ENCODE data around the gene KRTAP9-4.
"Not testable (repeated sequence)": the region's sequence is repeated elsewhere in the genome, so short reads cannot be mapped to it uniquely, and the experiment has no call there.

Gene KRTAP9-4, protein sequence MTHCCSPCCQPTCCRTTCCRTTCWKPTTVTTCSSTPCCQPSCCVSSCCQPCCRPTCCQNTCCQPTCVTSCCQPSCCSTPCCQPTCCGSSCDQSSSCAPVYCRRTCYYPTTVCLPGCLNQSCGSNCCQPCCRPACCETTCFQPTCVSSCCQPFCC

DNA sequence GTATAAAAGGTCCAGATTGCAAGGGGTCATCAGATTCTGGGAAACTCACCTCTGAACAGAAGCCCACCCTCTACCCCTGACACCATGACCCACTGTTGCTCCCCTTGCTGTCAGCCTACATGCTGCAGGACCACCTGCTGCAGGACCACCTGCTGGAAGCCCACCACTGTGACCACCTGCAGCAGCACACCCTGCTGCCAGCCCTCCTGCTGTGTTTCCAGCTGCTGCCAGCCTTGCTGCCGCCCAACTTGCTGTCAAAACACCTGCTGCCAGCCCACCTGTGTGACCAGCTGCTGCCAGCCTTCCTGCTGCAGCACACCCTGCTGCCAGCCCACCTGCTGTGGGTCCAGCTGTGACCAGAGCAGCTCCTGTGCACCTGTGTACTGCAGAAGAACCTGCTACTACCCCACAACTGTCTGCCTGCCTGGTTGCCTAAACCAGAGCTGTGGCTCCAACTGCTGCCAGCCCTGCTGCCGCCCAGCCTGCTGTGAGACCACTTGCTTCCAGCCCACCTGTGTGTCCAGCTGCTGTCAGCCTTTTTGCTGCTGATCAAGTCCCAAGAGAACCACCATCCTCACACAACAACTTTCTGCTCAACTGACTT lies at the start of gene KRTAP9-4:
TSS of gene KRTAP9-4 (plus strand) at position 51 of the 604 bp plus-strand sequence. CDS start at position 85, 34 bp downstream.
- peaks cover 36% of the 10 kb centered on the region for H3K27me3 ChIP-seq
- H3K9me3 ChIP-seq; H3K27ac ChIP-seq; H3K4me1 ChIP-seq (ENCODE audit: control insufficient read depth in 1 of 2, insufficient read depth in 1 of 2, low read depth in 1 of 2, low read length in 1 of 2); H3K36me3 ChIP-seq; H3K4me3 ChIP-seq (ENCODE audit: low read depth in 1 of 2, low read length in 1 of 2): not testable (repeated sequence)

- TF ChIP-seq, protein P1, sequence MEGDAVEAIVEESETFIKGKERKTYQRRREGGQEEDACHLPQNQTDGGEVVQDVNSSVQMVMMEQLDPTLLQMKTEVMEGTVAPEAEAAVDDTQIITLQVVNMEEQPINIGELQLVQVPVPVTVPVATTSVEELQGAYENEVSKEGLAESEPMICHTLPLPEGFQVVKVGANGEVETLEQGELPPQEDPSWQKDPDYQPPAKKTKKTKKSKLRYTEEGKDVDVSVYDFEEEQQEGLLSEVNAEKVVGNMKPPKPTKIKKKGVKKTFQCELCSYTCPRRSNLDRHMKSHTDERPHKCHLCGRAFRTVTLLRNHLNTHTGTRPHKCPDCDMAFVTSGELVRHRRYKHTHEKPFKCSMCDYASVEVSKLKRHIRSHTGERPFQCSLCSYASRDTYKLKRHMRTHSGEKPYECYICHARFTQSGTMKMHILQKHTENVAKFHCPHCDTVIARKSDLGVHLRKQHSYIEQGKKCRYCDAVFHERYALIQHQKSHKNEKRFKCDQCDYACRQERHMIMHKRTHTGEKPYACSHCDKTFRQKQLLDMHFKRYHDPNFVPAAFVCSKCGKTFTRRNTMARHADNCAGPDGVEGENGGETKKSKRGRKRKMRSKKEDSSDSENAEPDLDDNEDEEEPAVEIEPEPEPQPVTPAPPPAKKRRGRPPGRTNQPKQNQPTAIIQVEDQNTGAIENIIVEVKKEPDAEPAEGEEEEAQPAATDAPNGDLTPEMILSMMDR (IDR thresholded peaks at IDR 0.05) = no peak
- H3K36me3 ChIP-seq = no peaks in the 10 kb centered on the region
- no peaks in the 10 kb centered on the region for H3K9me3 ChIP-seq
- peaks cover 49% of the 10 kb centered on the region for H3K27me3 ChIP-seq
- no peaks in the 10 kb centered on the region for H3K4me1 ChIP-seq (ENCODE audit: control insufficient read depth in 1 of 2, insufficient read depth in 1 of 2, low read depth in 1 of 2, low read length in 1 of 2)
- no peak overlapping the region for H3K27ac ChIP-seq
- H3K4me3 ChIP-seq (ENCODE audit: low read depth in 1 of 2, low read length in 1 of 2) = no peak overlapping the region
Observed at GRCh38 chr17:41211845-41212466, 37.5 kb upstream of the KRTAP9-4 start.

DNA sequence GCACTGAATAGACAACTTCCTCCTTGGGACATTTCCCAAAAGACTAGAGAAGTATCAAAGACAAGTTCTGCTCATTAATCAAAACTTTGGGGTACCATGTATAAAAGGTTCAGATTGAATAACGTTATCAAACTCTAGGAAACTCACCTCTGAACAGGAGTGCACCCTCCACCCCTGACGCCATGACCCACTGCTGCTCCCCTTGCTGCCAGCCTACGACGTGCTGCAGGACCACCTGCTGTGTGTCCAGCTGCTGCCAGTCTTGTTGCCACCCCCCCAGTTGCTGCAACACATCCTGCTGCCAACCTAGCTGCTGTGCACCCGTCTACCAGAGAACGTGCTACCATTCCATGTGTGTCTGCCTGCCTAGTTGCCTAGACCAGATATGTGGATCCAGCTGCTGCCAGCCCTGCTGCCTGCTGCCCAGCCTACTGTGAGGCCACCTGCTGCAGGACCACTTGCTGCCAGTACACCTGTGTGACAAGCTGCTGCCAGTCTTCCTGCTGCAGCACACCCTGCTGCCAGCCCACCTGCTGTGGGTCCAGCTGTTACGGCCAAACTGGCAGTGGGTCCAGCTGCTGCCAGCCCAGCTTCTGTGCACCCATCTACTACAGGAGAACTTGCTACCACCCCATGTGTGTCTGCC lies 36.8 kb upstream of the KRTAP9-4 start:
- TF ChIP-seq, protein P1 (IDR thresholded peaks at IDR 0.05) = no peak
- H3K9me3 ChIP-seq = no peaks in the 10 kb centered on the region
- H3K36me3 ChIP-seq = no peaks in the 10 kb centered on the region
- no peaks in the 10 kb centered on the region for H3K4me1 ChIP-seq (ENCODE audit: control insufficient read depth in 1 of 2, insufficient read depth in 1 of 2, low read depth in 1 of 2, low read length in 1 of 2)
- peaks cover 43% of the 10 kb centered on the region for H3K27me3 ChIP-seq
- H3K27ac ChIP-seq = no peak overlapping the region
- H3K4me3 ChIP-seq (ENCODE audit: low read depth in 1 of 2, low read length in 1 of 2) = no peak overlapping the region

- H3K36me3 ChIP-seq = no peaks in the 10 kb centered on the region
- H3K27me3 ChIP-seq = peaks cover 23% of the 10 kb centered on the region
- H3K9me3 ChIP-seq = no peaks in the 10 kb centered on the region
- no peak overlapping the region for H3K4me3 ChIP-seq (ENCODE audit: low read depth in 1 of 2, low read length in 1 of 2)
- TF ChIP-seq, protein P1 (IDR thresholded peaks at IDR 0.05) = no peak
- no peak overlapping the region for H3K27ac ChIP-seq
- no peaks in the 10 kb centered on the region for H3K4me1 ChIP-seq (ENCODE audit: control insufficient read depth in 1 of 2, insufficient read depth in 1 of 2, low read depth in 1 of 2, low read length in 1 of 2)
Observed at GRCh38 chr17:41215681-41216080, 33.8 kb upstream of the KRTAP9-4 start.

DNA sequence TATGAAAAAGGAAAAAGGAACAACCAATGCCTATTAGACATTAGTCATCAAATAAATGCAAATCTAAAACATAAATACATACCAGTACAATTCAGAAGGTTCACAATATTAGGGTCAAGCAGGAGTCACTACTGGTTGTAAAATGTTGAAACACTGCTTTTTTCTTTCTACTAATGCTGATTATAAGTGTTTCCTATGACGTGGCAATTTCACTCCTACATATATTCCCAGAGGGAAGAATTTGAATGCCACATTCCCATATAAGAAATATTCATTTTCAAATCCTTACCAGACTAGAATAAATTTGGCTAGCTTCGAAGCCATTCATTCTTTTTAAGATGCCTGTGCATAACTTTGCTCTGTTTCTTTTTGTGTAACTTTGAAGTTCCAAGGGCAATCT lies 25.7 kb upstream of the KRTAP9-4 start:
- no peak overlapping the region for H3K4me3 ChIP-seq (ENCODE audit: low read depth in 1 of 2, low read length in 1 of 2)
- H3K36me3 ChIP-seq = no peaks in the 10 kb centered on the region
- TF ChIP-seq, protein P1 (IDR thresholded peaks at IDR 0.05) = no peak
- H3K27me3 ChIP-seq = peaks cover 6% of the 10 kb centered on the region
- no peak overlapping the region for H3K27ac ChIP-seq
- no peaks in the 10 kb centered on the region for H3K4me1 ChIP-seq (ENCODE audit: control insufficient read depth in 1 of 2, insufficient read depth in 1 of 2, low read depth in 1 of 2, low read length in 1 of 2)
- H3K9me3 ChIP-seq = no peaks in the 10 kb centered on the region

DNA sequence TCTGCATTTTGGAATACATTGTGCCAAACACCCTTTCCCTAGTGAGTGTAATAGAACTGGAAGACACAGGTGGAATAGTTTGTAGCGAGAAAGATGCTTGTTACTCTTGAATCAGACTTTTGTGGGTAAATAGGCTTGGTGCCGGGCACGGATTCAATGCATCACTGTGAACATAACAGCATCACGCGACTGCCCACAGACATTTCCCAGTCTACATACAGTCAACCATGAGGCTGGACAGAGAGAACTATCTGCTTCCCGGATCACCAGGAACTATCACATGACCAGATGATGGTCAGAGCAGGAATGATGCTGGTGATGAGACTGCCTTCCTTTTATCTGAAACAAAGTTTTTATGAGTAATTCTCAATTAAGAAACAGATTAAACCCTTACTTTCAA lies 23.4 kb upstream of the KRTAP9-4 start:
- Histone ChIP-seq H3K4me3 (ENCODE audit: low read depth in 1 of 2, low read length in 1 of 2) (no peak overlapping the region), H3K36me3 (no peaks in the 10 kb centered on the region), H3K9me3 (no peaks in the 10 kb centered on the region), H3K4me1 (ENCODE audit: control insufficient read depth in 1 of 2, insufficient read depth in 1 of 2, low read depth in 1 of 2, low read length in 1 of 2) (no peaks in the 10 kb centered on the region), H3K27ac (no peak overlapping the region), H3K27me3 (peaks cover 20% of the 10 kb centered on the region)
- TF ChIP-seq, protein P1 (IDR thresholded peaks at IDR 0.05) = no peak

DNA sequence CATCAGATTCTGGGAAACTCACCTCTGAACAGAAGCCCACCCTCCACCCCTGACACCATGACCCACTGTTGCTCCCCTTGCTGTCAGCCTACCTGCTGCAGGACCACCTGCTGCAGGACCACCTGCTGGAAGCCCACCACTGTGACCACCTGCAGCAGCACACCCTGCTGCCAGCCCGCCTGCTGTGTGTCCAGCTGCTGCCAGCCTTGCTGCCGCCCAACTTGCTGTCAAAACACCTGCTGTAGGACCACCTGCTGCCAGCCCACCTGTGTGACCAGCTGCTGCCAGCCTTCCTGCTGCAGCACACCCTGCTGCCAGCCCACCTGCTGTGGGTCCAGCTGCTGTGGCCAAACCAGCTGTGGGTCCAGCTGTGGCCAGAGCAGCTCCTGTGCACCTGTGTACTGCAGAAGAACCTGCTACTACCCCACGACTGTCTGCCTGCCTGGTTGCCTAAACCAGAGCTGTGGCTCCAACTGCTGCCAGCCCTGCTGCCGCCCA lies 22.8 kb upstream of the KRTAP9-4 start, which contains the start of gene KRTAP9-2:
TSS of gene KRTAP9-2 (plus strand) at position 51 of the 498 bp plus-strand sequence. CDS start at position 58, 7 bp downstream.
- not testable (repeated sequence) for H3K36me3 ChIP-seq; H3K9me3 ChIP-seq; H3K4me3 ChIP-seq (ENCODE audit: low read depth in 1 of 2, low read length in 1 of 2); H3K4me1 ChIP-seq (ENCODE audit: control insufficient read depth in 1 of 2, insufficient read depth in 1 of 2, low read depth in 1 of 2, low read length in 1 of 2); H3K27ac ChIP-seq
- peaks cover 25% of the 10 kb centered on the region for H3K27me3 ChIP-seq
